ENCODE results near the gene ZC3H18. TPM values are rescaled to one million over a fixed set of nuclear protein-coding genes. Genes with fewer than 3 reads are reported as not detected.

ZC3H18 gene
- total and polyA plus RNA-seq, 5 donors = 17.5 to 25.1 (median 19.6) TPM

- no peaks in the 10 kb centered on the region for H3K9me3 ChIP-seq (ENCODE audit: control insufficient read depth, low read length)
- WGBS = 84% methylated on average over 28 of the region's 28 CpGs
- H3K27ac ChIP-seq (ENCODE audit: low read length) = no peak overlapping the region
- H3K27me3 ChIP-seq (ENCODE audit: control insufficient read depth, insufficient read depth) = no peaks in the 10 kb centered on the region
- H3K4me1 ChIP-seq (ENCODE audit: control insufficient read depth, insufficient read depth, low read length) = peaks cover 4% of the 10 kb centered on the region
- DNase-seq (peak in 2 of 3 donors; percentile 41 to 55), ATAC-seq (no peak)
- intact Hi-C loops (cut with DNase I) = no loop called here
- H3K4me3 ChIP-seq (ENCODE audit: low read length) = no peak overlapping the region
These were observed 76.3 kb downstream of the ZC3H18 start for GRCh38 chr16:88646345-88647034.

GRCh38 chr16:88647178-88648070 lies 77.2 kb downstream of the ZC3H18 start:
- H3K4me1 ChIP-seq (ENCODE audit: control insufficient read depth, insufficient read depth, low read length) = peaks cover 5% of the 10 kb centered on the region
- no peaks in the 10 kb centered on the region for H3K9me3 ChIP-seq (ENCODE audit: control insufficient read depth, low read length)
- DNase-seq (peak in 2 of 3 donors; percentile 46 to 62), ATAC-seq (no peak)
- no peaks in the 10 kb centered on the region for H3K27me3 ChIP-seq (ENCODE audit: control insufficient read depth, insufficient read depth)
- H3K27ac ChIP-seq (ENCODE audit: low read length) = no peak overlapping the region
- no peak overlapping the region for H3K4me3 ChIP-seq (ENCODE audit: low read length)
- 91% methylated on average over 22 of the region's 22 CpGs for WGBS
- intact Hi-C loops (cut with DNase I) = no loop called here

- WGBS = 76% methylated on average over 20 of the region's 20 CpGs
- H3K27ac ChIP-seq (ENCODE audit: low read length) = no peak overlapping the region
- H3K4me3 ChIP-seq (ENCODE audit: low read length) = peak overlapping the region; percentile 67
- intact Hi-C loops (cut with DNase I) = no loop called here
- ATAC-seq (no peak), DNase-seq (peak in 2 of 3 donors; percentile 52 to 67)
- H3K4me1 ChIP-seq (ENCODE audit: control insufficient read depth, insufficient read depth, low read length) = peaks cover 5% of the 10 kb centered on the region
- H3K27me3 ChIP-seq (ENCODE audit: control insufficient read depth, insufficient read depth) = no peaks in the 10 kb centered on the region
- no peaks in the 10 kb centered on the region for H3K9me3 ChIP-seq (ENCODE audit: control insufficient read depth, low read length)
These were observed 79.2 kb downstream of the ZC3H18 start for GRCh38 chr16:88649195-88649923.

- no peaks in the 10 kb centered on the region for H3K27me3 ChIP-seq (ENCODE audit: control insufficient read depth, insufficient read depth)
- H3K4me3 ChIP-seq (ENCODE audit: low read length) = peak overlapping the region; percentile 67
- peaks cover 5% of the 10 kb centered on the region for H3K4me1 ChIP-seq (ENCODE audit: control insufficient read depth, insufficient read depth, low read length)
- intact Hi-C loops (cut with DNase I) = no loop called here
- 16% methylated on average over 37 of the region's 37 CpGs for WGBS
- peak; percentile 59 to 85 (median 80) for DNase-seq
- ATAC-seq = peak; percentile 27 to 38
- H3K27ac ChIP-seq (ENCODE audit: low read length) = no peak overlapping the region
- H3K9me3 ChIP-seq (ENCODE audit: control insufficient read depth, low read length) = no peaks in the 10 kb centered on the region
These were observed 79.9 kb downstream of the ZC3H18 start for GRCh38 chr16:88649924-88650748.

- ATAC-seq (peak; percentile 86 to 90), DNase-seq (peak; percentile 79 to 94 (median 94))
- Histone ChIP-seq H3K27ac (ENCODE audit: low read length) (peak within 1 kb of the TSS; percentile 42), H3K27me3 (ENCODE audit: control insufficient read depth, insufficient read depth) (no peaks in the 10 kb centered on the region), H3K4me1 (ENCODE audit: control insufficient read depth, insufficient read depth, low read length) (peaks cover 5% of the 10 kb centered on the region), H3K4me3 (ENCODE audit: low read length) (peak within 1 kb of the TSS; percentile 67), H3K9me3 (ENCODE audit: control insufficient read depth, low read length) (no peaks in the 10 kb centered on the region)
- intact Hi-C loops (cut with DNase I) = no loop called here
- WGBS = under 1% methylated on average over 41 of the region's 41 CpGs
These were observed 80.6 kb downstream of the ZC3H18 start, which contains the start of gene CYBA for GRCh38 chr16:88650749-88651275. Gene CYBA (minus strand): TSS chr16:88651053. CDS start chr16:88651013, 40 bp downstream.

GRCh38 chr16:88651276-88651988 lies 81.2 kb downstream of the ZC3H18 start:
- peaks cover 5% of the 10 kb centered on the region for H3K4me1 ChIP-seq (ENCODE audit: control insufficient read depth, insufficient read depth, low read length)
- peak overlapping the region; percentile 67 for H3K4me3 ChIP-seq (ENCODE audit: low read length)
- DNase-seq (peak; percentile 68 to 82 (median 81)), ATAC-seq (peak; percentile 32 to 67)
- intact Hi-C loops (cut with DNase I) = no loop called here
- no peaks in the 10 kb centered on the region for H3K9me3 ChIP-seq (ENCODE audit: control insufficient read depth, low read length)
- H3K27me3 ChIP-seq (ENCODE audit: control insufficient read depth, insufficient read depth) = no peaks in the 10 kb centered on the region
- 41% methylated on average over 24 of the region's 24 CpGs for WGBS
- H3K27ac ChIP-seq (ENCODE audit: low read length) = peak overlapping the region; percentile 42

- no peak for ATAC-seq
- 85% methylated on average over 29 of the region's 29 CpGs for WGBS
These were observed 82.0 kb downstream of the ZC3H18 start for GRCh38 chr16:88651989-88652761.

GRCh38 chr16:88652762-88653063 lies 82.5 kb downstream of the ZC3H18 start:
- DNase-seq (peak in 1 of 3 donors; percentile 44), ATAC-seq (no peak)
- Histone ChIP-seq H3K4me1 (ENCODE audit: control insufficient read depth, insufficient read depth, low read length) (peaks cover 5% of the 10 kb centered on the region), H3K9me3 (ENCODE audit: control insufficient read depth, low read length) (no peaks in the 10 kb centered on the region), H3K27ac (ENCODE audit: low read length) (no peak overlapping the region), H3K27me3 (ENCODE audit: control insufficient read depth, insufficient read depth) (no peaks in the 10 kb centered on the region), H3K4me3 (ENCODE audit: low read length) (no peak overlapping the region)
- 95% methylated on average over 8 of the region's 8 CpGs for WGBS
- intact Hi-C loops (cut with DNase I) = no loop called here

More at GRCh38 chr16:88651989-88652761, 82.0 kb downstream of the ZC3H18 start:
- peak; percentile 16 to 59 (median 53) for DNase-seq
- Histone ChIP-seq H3K27me3 (ENCODE audit: control insufficient read depth, insufficient read depth) (no peaks in the 10 kb centered on the region), H3K4me1 (ENCODE audit: control insufficient read depth, insufficient read depth, low read length) (peaks cover 5% of the 10 kb centered on the region), H3K27ac (ENCODE audit: low read length) (no peak overlapping the region), H3K4me3 (ENCODE audit: low read length) (no peak overlapping the region), H3K9me3 (ENCODE audit: control insufficient read depth, low read length) (no peaks in the 10 kb centered on the region)
- intact Hi-C loops (cut with DNase I) = no loop called here

- intact Hi-C loops (cut with DNase I) = no loop called here
- Histone ChIP-seq H3K9me3 (ENCODE audit: control insufficient read depth, low read length) (no peaks in the 10 kb centered on the region), H3K4me1 (ENCODE audit: control insufficient read depth, insufficient read depth, low read length) (peaks cover 5% of the 10 kb centered on the region), H3K27ac (ENCODE audit: low read length) (no peak overlapping the region), H3K27me3 (ENCODE audit: control insufficient read depth, insufficient read depth) (no peaks in the 10 kb centered on the region), H3K4me3 (ENCODE audit: low read length) (no peak overlapping the region)
- no peak for ATAC-seq
- WGBS = 88% methylated on average over 13 of the region's 13 CpGs
- DNase-seq = peak in 2 of 3 donors; percentile 47 to 51
These were observed 82.9 kb downstream of the ZC3H18 start for GRCh38 chr16:88653101-88653500.

All from right cardiac atrium (tissue), 5 donors.